HG02840 (cell line): ENCODE results near the gene KRTAP10-3.
"Not testable (repeated sequence)": the region's sequence is repeated elsewhere in the genome, so short reads cannot be mapped to it uniquely, and the experiment has no call there.

Experiments used
- ATAC-seq: cut with Tn5 transposase; IDR thresholded peaks from one replicate; pipeline ENCODE4 v1.9.1; 2021; ENCODE audit warnings: mild to moderate bottlenecking, moderate library complexity, moderate number of reproducible peaks; ENCODE audit not compliant: unreplicated experiment, low FRiP score

The KRTAP10-3 gene

GRCh38 chr21:44590897-44591800, 32.6 kb upstream of the KRTAP10-3 start:
- ATAC-seq = not testable (repeated sequence)

GRCh38 chr21:44590311-44590721, 31.7 kb upstream of the KRTAP10-3 start:
- ATAC-seq = no peak

GRCh38 chr21:44589586-44590305, 31.2 kb upstream of the KRTAP10-3 start:
- no peak for ATAC-seq

GRCh38 chr21:44589094-44589493, 30.5 kb upstream of the KRTAP10-3 start:
- ATAC-seq = no peak

GRCh38 chr21:44585892-44586291, 27.3 kb upstream of the KRTAP10-3 start:
- no peak for ATAC-seq

GRCh38 chr21:44583800-44584147, 25.2 kb upstream of the KRTAP10-3 start:
- ATAC-seq = no peak

GRCh38 chr21:44583089-44583799, 24.6 kb upstream of the KRTAP10-3 start:
- no peak for ATAC-seq

- ATAC-seq = no peak
Observed at GRCh38 chr21:44582055-44582454, 23.5 kb upstream of the KRTAP10-3 start.

GRCh38 chr21:44581158-44581557, 22.6 kb upstream of the KRTAP10-3 start:
- no peak for ATAC-seq

- not testable (repeated sequence) for ATAC-seq
Observed at GRCh38 chr21:44580231-44580821, 21.7 kb upstream of the KRTAP10-3 start, which contains the start of gene KRTAP10-5. Gene KRTAP10-5 (minus strand): TSS chr21:44580604. CDS start chr21:44580578, 26 bp downstream.

- no peak for ATAC-seq
Observed at GRCh38 chr21:44579833-44580144, 21.2 kb upstream of the KRTAP10-3 start.

- ATAC-seq = no peak
Observed at GRCh38 chr21:44579056-44579832, 20.6 kb upstream of the KRTAP10-3 start.

- ATAC-seq = no peak
Observed at GRCh38 chr21:44578371-44579055, 19.9 kb upstream of the KRTAP10-3 start.

GRCh38 chr21:44576025-44576420, 17.4 kb upstream of the KRTAP10-3 start:
- ATAC-seq = no peak

- ATAC-seq = no peak
Observed at GRCh38 chr21:44575307-44576024, 16.9 kb upstream of the KRTAP10-3 start.

GRCh38 chr21:44574457-44575306, 16.1 kb upstream of the KRTAP10-3 start:
- no peak for ATAC-seq

- ATAC-seq = not testable (repeated sequence)
Observed at GRCh38 chr21:44573630-44574456, 15.2 kb upstream of the KRTAP10-3 start, which contains the start of gene KRTAP10-4. Gene KRTAP10-4 (plus strand): TSS chr21:44573729. CDS start chr21:44573759, 30 bp downstream.
